Endodermal cell (in vitro differentiated cells): ENCODE measurements around the gene NCOA6. TPM values are rescaled to one million over a fixed set of nuclear protein-coding genes. Genes with fewer than 3 reads are reported as not detected.

Source experiments
- DNase-seq: peaks from one replicate; pipeline ENCODE4 v3.0.0-alpha.2; 2017
- H3K27ac ChIP-seq: 2 replicates; pipeline ENCODE4 v1.5.1; 2013; ENCODE audit warnings: mild to moderate bottlenecking, low read depth, low read length, moderate library complexity
- H3K27me3 ChIP-seq: 2 replicates; pipeline ENCODE4 v1.6.1; 2013; ENCODE audit warnings: mild to moderate bottlenecking, low read length, moderate library complexity; ENCODE audit not compliant: insufficient read depth, control insufficient read depth, poor library complexity, severe bottlenecking
- H3K36me3 ChIP-seq: 2 replicates; pipeline ENCODE4 v1.7.0; 2013; ENCODE audit warnings: mild to moderate bottlenecking, low read length, moderate library complexity; ENCODE audit not compliant: control insufficient read depth, insufficient read depth
- H3K4me1 ChIP-seq: one replicate; pipeline ENCODE4 v1.7.0; 2013; ENCODE audit warnings: low read length; ENCODE audit not compliant: control insufficient read depth, insufficient read depth
- H3K4me3 ChIP-seq: 2 replicates; pipeline ENCODE4 v1.5.1; 2013; ENCODE audit warnings: mild to moderate bottlenecking, low read length, moderate library complexity
- H3K9ac ChIP-seq: 2 replicates; pipeline ENCODE4 v1.6.1; 2013; ENCODE audit warnings: mild to moderate bottlenecking, low read length, moderate library complexity; ENCODE audit not compliant: poor library complexity, severe bottlenecking; ENCODE audit errors: extremely low read depth
- H3K9me3 ChIP-seq: 2 replicates; pipeline ENCODE4 v1.6.1; 2013; ENCODE audit warnings: mild to moderate bottlenecking, low read length, moderate library complexity; ENCODE audit not compliant: control insufficient read depth
- H3K27ac Mint-ChIP-seq: 2 replicates; pipeline ENCODE4 v1.8.0; 2020; ENCODE audit warnings: mixed read lengths
- H3K27me3 Mint-ChIP-seq: 2 replicates; pipeline ENCODE4 v1.8.0; 2021; ENCODE audit warnings: mild to moderate bottlenecking, mixed read lengths; ENCODE audit not compliant: insufficient read depth
- H3K36me3 Mint-ChIP-seq: 2 replicates; pipeline ENCODE4 v1.8.0; 2020; ENCODE audit warnings: low read depth, mixed read lengths
- H3K4me1 Mint-ChIP-seq: 2 replicates; pipeline ENCODE4 v1.8.0; 2020; ENCODE audit warnings: mixed read lengths
- H3K4me3 Mint-ChIP-seq: 2 replicates; pipeline ENCODE4 v1.8.0; 2020; ENCODE audit warnings: mild to moderate bottlenecking, moderate library complexity, mixed read lengths
- H3K9me3 Mint-ChIP-seq: 2 replicates; pipeline ENCODE4 v1.8.0; 2020; ENCODE audit warnings: mild to moderate bottlenecking, mixed read lengths
- WGBS, 2 experiments: methylation state at CpG; one replicate each; pipeline versions ENCODE4 v1.1.5 to v1.1.7; 2013; ENCODE audit warnings: missing lambda C conversion rate in 2 of 2, mixed read lengths in 1 of 2; ENCODE audit not compliant: insufficient coverage in 1 of 2, insufficient read length in 1 of 2; 5-methylcytosine and 5-hydroxymethylcytosine counted together
- total RNA-seq, 2 donors: library from RNA; stranded (reverse); fragmentation: NEBNext Ultra II Directional in 1 of 2; extraction: Animal tissue kit (Norgen Biotek cat#: 25700) in 1 of 2; gene quantifications; 2 replicates in 1 of 2; 3 replicates in 1 of 2; pipeline ENCODE4 v1.2.1, GENCODE V29; 2021
- TF ChIP-seq, protein P1 (sequence below): fragments of 200-600 bp; sonication (generic); conservative IDR thresholded peaks from 2 replicates; pipeline ENCODE4 v1.5.0; 2021; ENCODE audit warnings: antibody characterized with exemption, mild to moderate bottlenecking

NCOA6 gene
- total RNA-seq, 2 donors from 2014 or later, result 27.1 to 37.4 TPM

DNA sequence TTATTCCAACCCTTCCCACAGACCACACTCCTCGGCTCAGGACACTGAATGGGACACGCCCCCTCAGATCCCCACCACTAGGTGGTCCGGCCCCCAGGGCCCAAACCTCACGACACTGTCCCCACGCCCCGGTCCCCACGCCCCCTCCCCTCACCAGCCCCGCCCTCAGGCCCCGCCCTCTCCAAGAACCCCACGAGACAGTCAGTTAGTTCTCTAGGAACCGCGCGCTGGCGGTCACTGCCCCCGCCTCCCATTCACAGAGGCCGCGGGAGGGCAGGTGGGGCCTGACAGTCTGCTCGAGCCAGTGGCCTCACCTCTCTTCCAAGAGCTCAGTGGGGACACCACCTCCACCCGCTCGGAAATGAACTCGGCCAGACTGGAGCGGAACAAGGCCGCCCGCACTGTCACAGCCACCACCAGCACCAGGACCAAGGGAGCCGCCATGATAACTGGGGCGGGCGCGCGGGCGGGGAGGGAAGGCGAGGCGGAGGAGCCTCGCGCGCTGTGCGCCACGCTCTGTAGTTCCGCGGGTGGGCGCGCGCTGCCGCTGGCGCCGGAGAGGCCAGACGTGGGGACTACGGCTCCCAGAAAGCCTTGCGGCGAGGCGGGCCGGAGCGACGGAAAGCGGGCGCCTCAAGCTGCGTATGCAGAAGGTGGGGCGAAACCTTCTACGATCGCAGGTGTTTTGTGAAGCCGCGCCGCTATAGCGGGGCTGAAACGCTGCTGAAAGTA lies 148.6 kb downstream of the NCOA6 start, which contains the start of gene PIGU:
TSS of gene PIGU (minus strand) at position 451 of the 732 bp plus-strand sequence. CDS start at position 444, 7 bp downstream.
- Mint-ChIP-seq H3K4me1 (peaks cover 6% of the 10 kb centered on the region), H3K27me3 (peaks cover 2% of the 10 kb centered on the region), H3K36me3 (peaks cover 4% of the 10 kb centered on the region), H3K4me3 (peak within 1 kb of the TSS; percentile 86), H3K27ac (peak within 1 kb of the TSS; percentile 92), H3K9me3 (no peaks in the 10 kb centered on the region)
- H3K27me3 ChIP-seq, result no peaks in the 10 kb centered on the region
- H3K4me1 ChIP-seq, result no peaks in the 10 kb centered on the region
- 0% methylated on average over 15 to 64 of the region's 64 CpGs for WGBS, 2 experiments
- TF ChIP-seq, protein P1, sequence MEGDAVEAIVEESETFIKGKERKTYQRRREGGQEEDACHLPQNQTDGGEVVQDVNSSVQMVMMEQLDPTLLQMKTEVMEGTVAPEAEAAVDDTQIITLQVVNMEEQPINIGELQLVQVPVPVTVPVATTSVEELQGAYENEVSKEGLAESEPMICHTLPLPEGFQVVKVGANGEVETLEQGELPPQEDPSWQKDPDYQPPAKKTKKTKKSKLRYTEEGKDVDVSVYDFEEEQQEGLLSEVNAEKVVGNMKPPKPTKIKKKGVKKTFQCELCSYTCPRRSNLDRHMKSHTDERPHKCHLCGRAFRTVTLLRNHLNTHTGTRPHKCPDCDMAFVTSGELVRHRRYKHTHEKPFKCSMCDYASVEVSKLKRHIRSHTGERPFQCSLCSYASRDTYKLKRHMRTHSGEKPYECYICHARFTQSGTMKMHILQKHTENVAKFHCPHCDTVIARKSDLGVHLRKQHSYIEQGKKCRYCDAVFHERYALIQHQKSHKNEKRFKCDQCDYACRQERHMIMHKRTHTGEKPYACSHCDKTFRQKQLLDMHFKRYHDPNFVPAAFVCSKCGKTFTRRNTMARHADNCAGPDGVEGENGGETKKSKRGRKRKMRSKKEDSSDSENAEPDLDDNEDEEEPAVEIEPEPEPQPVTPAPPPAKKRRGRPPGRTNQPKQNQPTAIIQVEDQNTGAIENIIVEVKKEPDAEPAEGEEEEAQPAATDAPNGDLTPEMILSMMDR, result peak; percentile 57
- no peaks in the 10 kb centered on the region for H3K9me3 ChIP-seq
- H3K4me3 ChIP-seq, result peak within 1 kb of the TSS; percentile 86
- peak within 1 kb of the TSS; percentile 9 for H3K9ac ChIP-seq
- no peaks in the 10 kb centered on the region for H3K36me3 ChIP-seq
- DNase-seq, result peak; percentile 97
- H3K27ac ChIP-seq, result peak within 1 kb of the TSS; percentile 60

GRCh38 chr20:34675993-34676641 lies 149.3 kb downstream of the NCOA6 start:
- Mint-ChIP-seq H3K36me3 (peaks cover 4% of the 10 kb centered on the region), H3K27me3 (peaks cover 2% of the 10 kb centered on the region), H3K4me1 (peaks cover 6% of the 10 kb centered on the region), H3K4me3 (peak overlapping the region; percentile 86), H3K27ac (peak overlapping the region; percentile 92), H3K9me3 (no peaks in the 10 kb centered on the region)
- H3K9me3 ChIP-seq, result no peaks in the 10 kb centered on the region
- no peak for DNase-seq
- H3K27ac ChIP-seq, result no peak overlapping the region
- no peaks in the 10 kb centered on the region for H3K4me1 ChIP-seq
- H3K4me3 ChIP-seq, result peak overlapping the region; percentile 86
- WGBS, 2 experiments, result 3% methylated on average over 14 of the region's 14 CpGs; no CpG with 5 or more reads in 1 of the 2 experiments
- no peaks in the 10 kb centered on the region for H3K27me3 ChIP-seq
- TF ChIP-seq, protein P1, result no peak
- no peaks in the 10 kb centered on the region for H3K36me3 ChIP-seq
- peak overlapping the region; percentile 9 for H3K9ac ChIP-seq

DNA sequence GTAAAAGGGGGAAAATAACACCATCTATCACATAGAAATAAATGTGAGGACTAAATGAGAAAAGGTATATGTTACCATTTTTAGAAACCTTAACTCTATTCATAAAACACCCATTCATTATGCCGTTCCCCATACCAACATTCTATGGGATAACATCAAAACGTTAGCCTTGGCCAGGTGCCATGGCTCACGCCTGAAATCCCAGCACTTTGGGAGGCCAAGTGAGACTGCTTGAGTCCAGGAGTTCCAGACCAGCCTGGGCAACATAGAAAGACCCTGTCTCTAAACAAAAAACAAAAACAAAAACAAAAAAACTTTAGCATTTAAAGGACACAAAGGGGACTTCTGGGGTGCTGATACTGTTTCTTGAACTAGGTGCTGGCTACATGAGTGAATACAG lies 149.9 kb downstream of the NCOA6 start:
- no peaks in the 10 kb centered on the region for H3K9me3 ChIP-seq
- Mint-ChIP-seq H3K4me1 (peaks cover 6% of the 10 kb centered on the region), H3K36me3 (peaks cover 7% of the 10 kb centered on the region), H3K27me3 (peaks cover 2% of the 10 kb centered on the region), H3K4me3 (peak overlapping the region; percentile 86), H3K9me3 (no peaks in the 10 kb centered on the region), H3K27ac (no peak overlapping the region)
- no peaks in the 10 kb centered on the region for H3K36me3 ChIP-seq
- no peaks in the 10 kb centered on the region for H3K27me3 ChIP-seq
- WGBS, 2 experiments, result 82 to 100% methylated on average over 2 to 3 of the region's 3 CpGs
- H3K27ac ChIP-seq, result no peak overlapping the region
- no peak for DNase-seq
- H3K4me1 ChIP-seq, result no peaks in the 10 kb centered on the region
- TF ChIP-seq, protein P1, result no peak
- peak overlapping the region; percentile 86 for H3K4me3 ChIP-seq
- no peak overlapping the region for H3K9ac ChIP-seq
